ENCODE results near the gene DENND6A. TPM values are rescaled to one million over a fixed set of nuclear protein-coding genes. Genes with fewer than 3 reads are reported as not detected.
"Not testable (repeated sequence)": the region's sequence is repeated elsewhere in the genome, so short reads cannot be mapped to it uniquely, and the experiment has no call there.

The DENND6A gene
- total RNA-seq, 1 experiment from 2014 or later: 22.3 TPM

DNA sequence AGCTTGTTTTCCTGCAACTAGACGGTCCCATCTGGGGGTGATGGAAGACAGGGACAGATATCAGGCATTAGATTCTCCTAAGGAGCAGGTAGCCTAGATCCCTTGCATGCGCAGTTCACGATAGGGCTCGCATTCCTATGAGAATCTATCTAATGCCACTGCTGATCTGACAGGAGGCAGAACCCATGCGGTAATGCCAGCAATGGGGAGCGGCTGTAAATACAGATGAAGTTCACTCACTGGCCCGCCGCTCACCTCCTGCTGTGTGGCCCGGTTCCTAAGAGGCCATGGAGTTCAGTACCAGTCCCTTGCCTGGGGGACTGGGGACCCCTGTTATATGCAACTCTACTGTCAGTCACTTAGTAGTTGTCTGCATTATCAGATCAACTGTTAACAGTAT is 7.9 kb upstream of the DENND6A start:
- ChIA-PET POLR2A (no interaction called here), CTCF (no interaction called here)
- Mint-ChIP-seq H3K4me1 (ENCODE audit: insufficient read depth, unreplicated experiment) (peaks cover 10% of the 10 kb centered on the region), H3K27ac (ENCODE audit: low read depth, unreplicated experiment) (no peak overlapping the region), H3K27me3 (ENCODE audit: insufficient read depth, unreplicated experiment) (no peaks in the 10 kb centered on the region), H3K4me3 (ENCODE audit: unreplicated experiment) (no peak overlapping the region), H3K36me3 (ENCODE audit: insufficient read depth, unreplicated experiment) (no peaks in the 10 kb centered on the region), H3K9me3 (ENCODE audit: unreplicated experiment) (no peaks in the 10 kb centered on the region)
- intact Hi-C loops (cut with micrococcal nuclease): no loop called here
- no TSS peak for BruUV-seq (replicated peaks)
- TF ChIP-seq CTCF (IDR thresholded peaks at IDR 0.05; ENCODE audit: unreplicated experiment): no peak
- DNase-seq (ENCODE audit: unreplicated experiment): no peak

DNA sequence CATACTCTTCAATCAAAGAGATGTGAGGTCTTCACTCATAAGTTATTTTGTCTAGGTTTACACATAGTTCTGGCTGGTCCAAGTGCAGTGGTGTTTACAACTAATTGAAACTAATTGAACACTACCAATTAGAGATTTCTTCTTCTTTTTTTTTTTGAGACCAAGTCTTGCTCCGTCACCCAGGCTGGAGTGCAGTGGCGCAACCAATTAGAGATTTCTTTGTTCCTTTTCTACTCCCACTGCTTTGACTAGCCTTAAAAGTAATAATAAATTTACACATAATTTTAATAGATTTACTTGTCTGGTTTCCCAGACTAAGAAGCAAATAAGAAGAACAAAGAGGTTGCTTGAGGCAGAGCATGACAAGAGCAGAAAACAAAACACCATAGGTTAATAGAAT is 6.7 kb upstream of the DENND6A start:
- Mint-ChIP-seq H3K4me3 (ENCODE audit: unreplicated experiment) (no peak overlapping the region), H3K9me3 (ENCODE audit: unreplicated experiment) (no peaks in the 10 kb centered on the region), H3K27ac (ENCODE audit: low read depth, unreplicated experiment) (no peak overlapping the region), H3K27me3 (ENCODE audit: insufficient read depth, unreplicated experiment) (no peaks in the 10 kb centered on the region), H3K4me1 (ENCODE audit: insufficient read depth, unreplicated experiment) (peaks cover 10% of the 10 kb centered on the region), H3K36me3 (ENCODE audit: insufficient read depth, unreplicated experiment) (no peaks in the 10 kb centered on the region)
- POLR2A ChIA-PET: no interaction called here
- no TSS peak for BruUV-seq (replicated peaks)
- intact Hi-C loops (cut with micrococcal nuclease): no loop called here
- CTCF ChIA-PET: no interaction called here
- TF ChIP-seq CTCF (IDR thresholded peaks at IDR 0.05; ENCODE audit: unreplicated experiment): no peak
- no peak for DNase-seq (ENCODE audit: unreplicated experiment)

DNA sequence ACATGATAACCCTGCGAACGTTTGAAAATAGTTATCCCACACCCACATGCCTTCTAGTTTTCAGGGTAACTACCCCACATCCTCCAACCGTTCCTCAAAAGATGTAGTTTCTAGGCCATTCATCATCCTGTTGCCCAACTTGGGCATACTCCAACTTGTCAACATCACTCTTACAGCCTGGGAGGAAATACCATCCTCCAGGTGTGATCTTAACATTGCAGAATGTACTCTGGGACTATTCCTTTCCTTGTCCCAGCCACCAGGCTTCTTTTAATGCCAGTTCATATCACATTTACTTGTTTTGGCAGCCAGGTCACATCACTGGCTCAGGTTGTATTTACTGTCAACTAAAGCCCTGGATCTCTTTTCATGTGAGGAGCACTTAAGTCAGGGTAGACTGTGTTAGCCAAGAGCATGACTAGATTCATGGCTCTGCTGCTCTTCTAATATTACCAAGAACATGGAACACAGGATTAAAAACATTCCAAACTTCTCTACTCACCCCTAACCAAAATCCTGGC is 4.0 kb upstream of the DENND6A start:
- Mint-ChIP-seq H3K27me3 (ENCODE audit: insufficient read depth, unreplicated experiment) (no peaks in the 10 kb centered on the region), H3K4me3 (ENCODE audit: unreplicated experiment) (no peak overlapping the region), H3K4me1 (ENCODE audit: insufficient read depth, unreplicated experiment) (peaks cover 13% of the 10 kb centered on the region), H3K27ac (ENCODE audit: low read depth, unreplicated experiment) (no peak overlapping the region), H3K36me3 (ENCODE audit: insufficient read depth, unreplicated experiment) (no peaks in the 10 kb centered on the region), H3K9me3 (ENCODE audit: unreplicated experiment) (no peaks in the 10 kb centered on the region)
- TF ChIP-seq CTCF (IDR thresholded peaks at IDR 0.05; ENCODE audit: unreplicated experiment): no peak
- intact Hi-C loops (cut with micrococcal nuclease): no loop called here
- no TSS peak for BruUV-seq (replicated peaks)
- peak; percentile 79 for DNase-seq (ENCODE audit: unreplicated experiment)
- ChIA-PET POLR2A (interaction anchor here (1.0 to 1.5 kb wide), 3 partner anchors 10 to 101 kb away, joined by 3 to 6 read pairs (median 4); no protein-coding TSS in a partner anchor), CTCF (interaction anchor here (0.6 to 1.5 kb wide), 3 partner anchors 17 to 115 kb away, joined by 3 to 4 read pairs (median 3); no protein-coding TSS in a partner anchor)

GRCh38 chr3:57694146-57694545 is 1.3 kb upstream of the DENND6A start:
- intact Hi-C loops (cut with micrococcal nuclease): no loop called here
- CTCF ChIA-PET: interaction anchor here (0.6 kb wide), 1 partner anchor 87 kb away, joined by 3 read pairs; no protein-coding TSS in a partner anchor
- Mint-ChIP-seq H3K4me1 (ENCODE audit: insufficient read depth, unreplicated experiment) (peaks cover 19% of the 10 kb centered on the region), H3K27me3 (ENCODE audit: insufficient read depth, unreplicated experiment) (no peaks in the 10 kb centered on the region), H3K4me3 (ENCODE audit: unreplicated experiment) (peak overlapping the region; percentile 21), H3K9me3 (ENCODE audit: unreplicated experiment) (no peaks in the 10 kb centered on the region), H3K36me3 (ENCODE audit: insufficient read depth, unreplicated experiment) (no peaks in the 10 kb centered on the region), H3K27ac (ENCODE audit: low read depth, unreplicated experiment) (no peak overlapping the region)
- POLR2A ChIA-PET: interaction anchor here (5.7 kb wide), 1 partner anchor 64 kb away, joined by 71 read pairs; the partner anchor contains the start of gene SLMAP
- DNase-seq (ENCODE audit: unreplicated experiment): no peak
- no TSS peak for BruUV-seq (replicated peaks)
- TF ChIP-seq CTCF (IDR thresholded peaks at IDR 0.05; ENCODE audit: unreplicated experiment): no peak

GRCh38 chr3:57692133-57692395 is 813 bp downstream of the DENND6A start:
- Mint-ChIP-seq H3K27ac (ENCODE audit: low read depth, unreplicated experiment) (peak overlapping the region; percentile 71), H3K4me3 (ENCODE audit: unreplicated experiment) (peak overlapping the region; percentile 80), H3K4me1 (ENCODE audit: insufficient read depth, unreplicated experiment) (peaks cover 24% of the 10 kb centered on the region)
- BruUV-seq (replicated peaks); H3K9me3 Mint-ChIP-seq (ENCODE audit: unreplicated experiment); H3K27me3 Mint-ChIP-seq (ENCODE audit: insufficient read depth, unreplicated experiment); DNase-seq (ENCODE audit: unreplicated experiment); H3K36me3 Mint-ChIP-seq (ENCODE audit: insufficient read depth, unreplicated experiment): not testable (repeated sequence)
- POLR2A ChIA-PET: interaction anchor here (0.6 to 5.7 kb wide), 16 partner anchors 14 to 160 kb away, joined by 3 to 71 read pairs (median 6); partner anchors contain the start of genes ARF4 and SLMAP
- intact Hi-C loops (cut with micrococcal nuclease): loop anchor here (1.0 kb wide), 2 partner anchors 64 to 134 kb away; partner anchors contain the start of gene SLMAP
- CTCF ChIA-PET: interaction anchor here (0.9 to 1.4 kb wide), 2 partner anchors 118 to 134 kb away, joined by 3 to 5 read pairs; no protein-coding TSS in a partner anchor

Measured in MCF 10A (cell line).